HG03558 (cell line): Measurements from ENCODE around the gene IFFO2.
"Not testable (repeated sequence)": the region's sequence is repeated elsewhere in the genome, so short reads cannot be mapped to it uniquely, and the experiment has no call there.

Experiments used
- ATAC-seq: cut with Tn5 transposase; IDR thresholded peaks from one replicate; pipeline ENCODE4 v1.9.1; 2021; ENCODE audit warnings: moderate number of reproducible peaks; ENCODE audit not compliant: unreplicated experiment; ENCODE audit errors: extremely low read depth

The IFFO2 gene

DNA sequence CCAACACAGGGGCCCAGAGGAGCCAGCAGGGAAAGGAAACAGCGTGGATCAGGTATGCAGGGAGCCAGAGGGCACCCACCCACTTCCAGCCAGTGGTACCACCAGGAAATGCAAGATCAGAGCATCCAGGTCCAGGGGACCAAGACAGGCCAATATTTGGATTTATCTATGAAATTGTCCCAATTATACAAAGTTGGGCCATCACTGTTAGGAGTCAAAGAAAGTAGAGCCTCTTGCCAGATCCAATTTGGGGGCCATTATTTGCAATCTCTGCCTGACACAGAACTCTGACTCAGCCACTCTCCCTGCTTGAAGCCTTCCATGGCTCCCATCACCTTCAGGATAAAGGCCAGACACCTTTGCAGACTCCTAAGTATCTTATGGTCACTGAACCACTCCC, 75.9 kb downstream of the IFFO2 start:
- ATAC-seq: no peak

DNA sequence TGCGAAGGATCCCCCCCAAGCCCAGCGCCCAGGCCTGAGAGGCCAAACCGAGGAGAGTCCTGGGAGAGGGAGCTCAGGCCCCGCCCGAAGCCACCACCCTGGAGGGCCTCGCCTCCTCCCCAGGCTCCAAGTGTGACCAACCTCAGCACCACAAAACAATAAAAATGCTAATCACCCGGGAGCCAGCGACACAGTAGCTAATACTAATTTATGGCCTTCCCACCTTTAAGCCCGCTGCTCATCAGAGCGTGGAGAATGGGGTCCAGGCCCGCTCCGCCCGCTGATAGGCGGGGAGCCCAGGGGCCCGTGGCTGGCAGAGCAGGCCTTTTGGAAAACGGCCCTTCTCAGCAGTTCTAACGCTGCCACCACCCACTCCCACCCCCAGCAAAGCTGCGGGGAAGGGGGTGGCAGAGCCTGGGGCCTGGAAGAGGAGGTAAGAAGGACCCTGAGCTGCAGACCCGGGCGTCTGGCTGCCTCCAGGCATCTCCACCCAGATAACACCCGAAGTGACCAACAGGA, 76.6 kb downstream of the IFFO2 start:
- no peak for ATAC-seq

DNA sequence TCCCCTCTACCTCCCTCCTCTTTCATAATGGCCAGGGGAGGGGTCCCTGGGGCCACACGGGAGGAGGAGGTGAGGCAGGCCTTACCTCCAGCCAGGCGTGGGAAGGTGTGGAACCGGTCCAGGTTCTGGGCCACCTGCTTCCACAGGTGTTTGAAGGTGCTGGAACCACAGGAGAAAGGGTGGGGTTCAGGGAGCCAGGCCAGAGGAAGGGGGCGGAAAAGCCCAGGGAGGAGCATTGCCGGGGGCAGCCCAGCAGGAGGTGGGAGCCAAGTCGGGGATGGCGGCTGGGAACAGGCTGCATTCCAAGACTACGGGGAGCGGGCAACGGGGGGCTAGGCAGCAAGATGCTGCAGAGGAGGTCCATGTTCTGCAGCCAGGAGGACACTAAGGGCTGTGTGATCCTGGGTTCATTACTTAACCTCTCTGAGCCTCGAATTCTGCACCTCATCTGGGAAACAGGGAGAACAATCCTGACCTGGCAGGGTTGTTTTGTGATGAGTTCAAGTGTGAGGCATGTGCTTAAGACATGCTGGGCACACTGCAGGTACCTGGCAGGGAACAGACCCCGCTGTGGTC, 77.2 kb downstream of the IFFO2 start:
- no peak for ATAC-seq

DNA sequence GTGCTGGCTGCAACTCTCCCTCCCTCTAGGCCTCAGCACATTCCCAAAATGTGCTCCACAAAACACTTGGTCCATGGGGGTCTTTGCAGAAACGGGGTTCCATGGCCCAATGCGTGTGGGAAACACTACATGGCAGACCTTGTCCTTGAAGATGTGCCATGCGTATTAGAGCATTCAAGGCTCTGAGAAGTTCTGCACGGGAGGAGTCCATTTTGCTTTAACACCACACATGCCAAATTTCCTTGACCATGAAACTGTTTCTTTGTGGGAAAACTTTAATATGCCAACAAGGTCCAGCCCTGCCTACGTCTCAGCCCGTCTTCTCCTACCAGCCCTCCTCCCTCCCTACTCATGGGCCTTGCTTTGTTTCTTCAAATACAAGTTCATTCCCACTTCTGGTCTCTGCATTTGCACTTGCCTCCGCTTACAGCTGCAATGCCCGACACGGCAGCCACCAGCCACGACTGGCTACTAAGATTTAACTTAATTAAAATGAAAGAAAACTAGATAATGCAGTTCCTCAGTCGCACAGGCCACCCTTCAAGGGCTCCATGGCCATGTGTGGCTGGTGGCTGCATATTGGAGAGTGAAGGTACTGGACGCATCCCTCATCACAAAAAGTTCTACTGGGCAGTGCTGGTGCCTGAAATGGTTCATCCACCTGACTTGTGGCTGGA, 77.8 kb downstream of the IFFO2 start:
- no peak for ATAC-seq

DNA sequence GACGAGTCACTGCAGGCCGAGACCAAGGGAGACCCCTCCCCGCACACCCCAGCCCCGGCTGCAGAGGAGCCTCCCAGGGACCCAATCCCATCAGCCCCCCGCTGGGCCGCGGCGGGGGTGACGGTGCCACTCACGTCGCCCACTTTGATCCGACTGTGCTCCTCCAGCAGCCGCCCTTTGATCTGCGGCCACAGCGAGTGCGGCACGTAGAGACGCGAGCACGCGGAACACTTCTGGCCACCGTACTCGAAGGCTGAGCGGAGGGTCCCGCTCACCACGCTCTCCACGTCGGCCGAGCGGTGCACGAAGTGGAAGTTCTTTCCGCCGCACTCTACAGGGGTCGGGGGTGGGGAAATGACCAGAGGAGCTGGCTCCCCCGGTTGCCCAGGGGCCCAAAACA, 79.2 kb downstream of the IFFO2 start:
- ATAC-seq: no peak

DNA sequence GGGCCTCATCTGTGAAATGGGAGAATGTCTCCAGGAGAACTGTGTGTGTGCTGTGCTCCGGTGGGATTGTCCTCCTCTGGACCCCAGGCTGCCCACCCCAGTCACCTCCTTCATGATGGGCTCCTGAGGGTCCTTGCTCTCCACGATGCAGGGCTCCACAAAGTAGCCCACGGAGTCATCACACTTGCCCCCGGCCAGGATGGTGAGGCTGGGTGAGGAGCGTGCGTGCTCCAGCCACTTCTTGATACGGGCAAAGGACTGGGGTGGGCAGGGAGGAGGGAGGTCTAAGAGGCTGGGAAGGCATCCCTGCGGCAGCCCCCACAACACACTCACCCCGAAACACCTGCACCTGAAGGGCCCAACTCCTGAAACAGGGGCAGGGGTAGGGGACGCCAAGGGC, 80.3 kb downstream of the IFFO2 start:
- no peak for ATAC-seq

DNA sequence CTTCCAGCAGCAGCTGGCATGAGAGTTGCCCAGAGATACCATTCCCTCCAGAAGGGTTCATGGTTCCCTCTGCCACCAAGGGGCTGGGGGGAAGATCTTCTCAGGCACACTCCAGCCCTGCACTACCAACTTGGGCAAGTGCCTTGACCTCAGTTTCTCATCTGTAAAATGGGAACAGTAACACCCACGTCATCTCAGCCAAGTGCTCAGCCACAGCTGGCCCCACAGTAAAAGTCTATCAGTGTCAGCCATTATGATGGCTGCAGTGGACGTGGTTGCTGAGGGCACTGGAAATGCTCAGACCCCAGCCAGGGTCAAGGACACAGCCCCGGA, 80.7 kb downstream of the IFFO2 start:
- ATAC-seq: no peak

DNA sequence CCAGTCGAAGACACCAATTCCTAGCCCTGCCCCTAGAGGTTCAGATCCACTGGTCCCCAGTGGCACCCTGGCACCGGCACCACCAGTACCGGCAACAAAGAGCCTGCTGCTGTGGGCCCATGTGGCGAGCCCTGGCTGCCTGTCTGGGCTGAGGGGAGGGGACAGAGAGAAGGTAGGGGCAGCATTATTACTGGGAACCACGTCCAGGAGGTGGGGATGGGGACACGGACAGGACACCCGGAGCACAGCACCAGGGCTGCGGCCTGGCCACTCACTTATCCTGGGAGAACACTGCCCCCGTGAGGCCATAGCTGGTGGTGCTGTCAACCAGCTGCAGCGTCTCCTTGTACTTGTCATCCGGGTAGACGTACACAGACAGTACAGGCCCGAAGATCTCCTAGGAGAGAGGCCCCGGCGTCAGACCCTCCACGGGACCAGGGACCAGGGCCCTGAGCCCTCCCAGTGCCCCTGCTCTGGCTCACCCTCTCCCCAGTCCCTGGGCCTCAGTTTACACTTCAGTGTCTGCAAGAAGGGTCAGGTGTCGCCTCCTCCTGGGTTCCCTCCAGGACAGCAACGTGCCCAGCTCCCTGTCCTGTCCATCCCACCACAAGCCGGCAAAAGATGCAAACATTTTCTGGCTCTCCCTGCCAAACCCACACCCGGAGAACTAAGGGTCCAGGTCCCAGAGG, 81.2 kb downstream of the IFFO2 start:
- no peak for ATAC-seq

DNA sequence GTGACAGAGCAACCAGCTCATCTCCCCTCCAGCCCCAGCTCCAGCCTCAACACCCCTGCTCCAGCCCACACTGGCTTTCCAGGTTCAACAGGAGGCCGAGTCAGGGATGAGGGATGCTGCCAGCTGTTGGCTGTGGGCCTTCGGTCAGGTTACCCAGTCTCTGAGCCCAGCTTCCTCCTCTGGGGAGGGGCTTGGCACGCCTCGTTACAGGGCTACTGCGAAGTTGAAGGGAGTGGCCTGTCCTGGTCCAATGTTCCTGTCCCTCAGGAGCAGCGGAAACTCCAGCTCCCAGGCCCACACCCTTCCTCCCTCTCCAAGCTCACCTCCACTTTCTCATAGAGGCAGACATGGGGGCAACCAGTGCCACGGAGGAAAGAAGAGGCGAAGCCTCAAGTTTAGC, 81.9 kb downstream of the IFFO2 start:
- no peak for ATAC-seq

DNA sequence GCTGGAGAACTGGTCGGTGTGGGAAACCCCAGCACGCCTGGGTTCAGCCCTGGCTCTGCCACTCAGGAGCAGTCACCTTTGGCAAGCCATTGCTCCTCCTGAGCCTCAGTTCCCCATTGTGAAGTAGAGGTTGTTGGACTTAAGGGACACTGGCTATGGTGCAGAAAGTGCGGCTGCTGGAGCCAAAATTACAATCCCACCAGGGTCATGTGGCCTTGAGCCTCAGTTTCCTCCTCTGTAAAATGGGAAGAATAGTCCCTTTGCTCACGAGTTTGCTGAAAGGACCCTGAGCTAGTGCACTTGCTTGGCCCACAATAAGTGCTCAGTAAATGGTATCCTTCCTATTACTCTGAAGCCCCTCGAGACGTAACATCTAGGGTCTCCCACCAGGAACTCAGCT, 82.4 kb downstream of the IFFO2 start:
- ATAC-seq: no peak

DNA sequence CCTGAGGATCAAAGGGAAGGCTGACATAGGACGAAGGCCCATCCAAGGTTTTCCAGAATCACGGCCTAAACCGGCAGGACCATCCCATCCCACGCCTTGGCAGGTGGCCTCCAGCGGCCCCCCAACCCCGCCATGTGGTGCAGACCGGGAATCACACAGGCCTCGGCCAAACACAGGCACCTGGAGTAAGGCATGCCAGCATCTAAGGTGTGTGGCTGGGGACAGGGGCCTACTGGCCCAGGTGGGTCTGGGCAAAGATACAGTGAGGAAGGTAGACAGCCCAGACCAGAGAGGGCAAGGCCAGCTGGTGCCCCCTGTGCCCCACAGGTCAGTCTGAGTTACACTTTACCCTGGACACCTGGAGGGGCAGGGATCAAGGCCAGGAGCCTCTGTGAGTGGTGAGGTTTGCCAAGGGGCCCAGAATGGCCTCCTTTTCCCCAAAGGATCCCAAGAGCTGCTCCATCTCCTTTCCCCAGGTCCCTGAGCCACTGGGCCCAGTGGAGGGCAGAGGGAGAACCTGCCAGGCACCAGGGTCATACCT, 84.3 kb downstream of the IFFO2 start:
- ATAC-seq: no peak

DNA sequence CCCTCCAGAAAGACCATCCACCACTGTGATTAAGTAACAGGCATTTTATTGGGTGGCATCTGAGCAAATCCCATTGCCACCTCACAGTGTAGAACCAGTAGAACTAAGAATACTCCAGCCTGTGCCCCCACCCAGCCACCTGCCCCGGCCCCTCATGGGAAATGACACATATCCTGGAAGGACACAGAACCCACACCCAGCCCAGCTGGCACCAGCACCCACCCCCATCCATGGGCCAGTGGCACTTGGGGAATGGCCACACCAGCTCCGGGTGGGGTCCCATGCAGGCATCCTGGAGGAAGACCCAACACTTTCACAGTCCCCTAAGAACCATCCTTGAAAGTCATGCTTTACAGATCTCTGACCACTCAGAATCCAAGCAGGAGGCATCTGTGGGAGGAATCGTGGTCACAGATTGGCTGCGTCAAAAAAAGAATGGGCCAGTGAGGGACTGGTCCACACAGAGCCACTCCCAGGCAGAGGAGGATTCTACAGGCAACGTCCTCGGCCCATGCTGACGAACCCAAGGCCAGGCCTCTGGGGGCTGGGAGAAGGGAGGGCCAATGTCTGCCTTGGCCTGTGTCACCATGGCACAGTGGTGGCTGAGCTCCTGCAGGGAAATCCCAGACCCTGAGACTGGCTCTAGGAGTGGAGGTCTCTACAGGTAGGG, 84.9 kb downstream of the IFFO2 start:
- ATAC-seq: no peak

DNA sequence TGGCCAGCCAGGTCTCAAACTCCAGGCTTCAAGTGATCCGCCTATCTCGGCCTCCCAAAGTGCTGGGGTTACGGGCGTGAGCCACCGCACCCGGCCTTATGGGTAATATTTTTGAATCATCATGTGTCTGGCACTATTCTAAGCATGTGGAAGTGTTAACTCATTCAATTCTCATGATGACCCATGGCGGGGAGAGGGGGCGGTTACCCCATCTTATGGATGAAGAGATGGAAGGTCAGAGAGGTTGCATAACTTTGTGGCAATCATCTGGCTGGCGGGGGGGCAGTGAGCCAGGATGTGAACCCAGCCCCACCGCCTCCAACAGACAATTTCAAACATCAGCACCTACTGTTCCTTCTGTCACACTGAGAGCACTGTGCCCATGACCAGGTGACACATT, 85.5 kb downstream of the IFFO2 start:
- no peak for ATAC-seq

DNA sequence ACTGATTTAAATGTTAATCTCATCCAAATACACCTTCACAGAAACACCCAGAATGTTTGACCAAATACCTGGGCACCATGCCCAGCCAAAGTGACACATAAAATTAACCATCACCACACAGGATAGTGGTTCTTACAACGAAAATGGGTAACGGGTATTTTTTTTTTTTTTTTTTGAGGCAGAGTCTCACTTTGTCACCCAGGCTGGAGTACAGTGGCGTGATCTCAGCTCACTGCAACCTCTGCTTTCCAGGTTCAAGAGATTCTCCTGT, 85.9 kb downstream of the IFFO2 start:
- not testable (repeated sequence) for ATAC-seq

DNA sequence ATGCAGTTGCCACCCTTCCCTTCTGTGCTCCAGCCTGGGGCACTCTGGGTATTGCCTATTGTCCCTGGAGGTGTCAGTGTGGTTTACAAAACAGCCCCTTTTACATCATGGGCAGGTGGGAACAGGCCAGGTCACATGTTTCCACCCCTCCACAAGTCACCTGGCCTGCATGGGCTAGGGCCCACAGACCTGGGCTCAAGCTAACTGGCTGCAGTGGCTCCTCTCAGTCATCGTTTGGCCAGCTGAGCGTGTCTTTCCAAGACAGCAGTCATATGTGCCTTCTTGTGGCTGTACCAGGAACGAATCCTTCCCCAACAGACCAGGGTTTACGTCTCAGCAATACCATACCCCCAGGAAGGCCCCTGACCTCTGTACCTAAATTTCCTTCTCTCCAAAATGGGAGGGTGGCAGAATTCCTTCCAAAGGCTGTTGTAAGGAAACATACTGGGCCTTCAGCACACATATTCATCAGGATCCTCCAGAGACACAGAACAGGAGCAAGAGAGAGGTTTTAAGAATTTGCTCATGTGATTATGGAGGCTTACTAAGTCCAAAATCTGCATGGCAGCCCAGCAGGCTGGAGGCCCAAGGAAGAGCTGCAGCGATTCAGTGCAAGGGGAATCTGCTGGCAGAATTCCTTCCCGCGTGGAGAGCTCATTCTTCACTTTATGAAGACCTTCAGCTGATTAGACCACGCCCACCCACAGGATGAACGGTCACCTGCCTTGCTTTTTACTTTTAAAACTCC, 86.5 kb downstream of the IFFO2 start:
- no peak for ATAC-seq

DNA sequence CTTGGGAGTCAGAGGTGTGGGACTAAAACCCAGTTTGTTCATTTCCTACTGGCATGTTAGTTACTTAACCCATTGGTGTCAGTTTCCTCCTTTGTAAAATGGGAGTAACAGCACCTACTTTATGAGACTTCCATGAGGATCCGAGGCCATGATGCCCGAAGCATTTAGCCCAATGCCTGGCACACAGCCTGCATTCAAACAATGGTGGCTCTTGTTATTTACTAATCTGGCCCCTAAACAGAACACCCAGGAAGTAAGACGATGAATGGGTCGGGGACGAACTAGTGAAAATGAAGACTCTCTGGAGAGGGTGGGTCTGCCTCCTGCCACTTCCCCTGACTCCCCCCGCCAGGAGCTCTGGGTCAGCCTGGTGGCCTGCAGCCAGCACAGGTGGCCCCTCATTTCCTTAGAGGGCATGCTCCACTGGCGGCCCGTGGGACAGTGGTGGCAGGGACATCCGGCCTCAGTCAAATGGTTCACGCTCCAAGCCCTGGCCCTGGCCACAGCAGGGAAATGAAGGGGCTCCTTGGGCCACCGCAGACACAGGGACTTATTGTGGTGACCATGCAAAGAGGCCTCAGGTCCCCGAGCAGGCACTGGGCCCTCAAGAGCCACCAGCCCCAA, 87.6 kb downstream of the IFFO2 start:
- no peak for ATAC-seq

DNA sequence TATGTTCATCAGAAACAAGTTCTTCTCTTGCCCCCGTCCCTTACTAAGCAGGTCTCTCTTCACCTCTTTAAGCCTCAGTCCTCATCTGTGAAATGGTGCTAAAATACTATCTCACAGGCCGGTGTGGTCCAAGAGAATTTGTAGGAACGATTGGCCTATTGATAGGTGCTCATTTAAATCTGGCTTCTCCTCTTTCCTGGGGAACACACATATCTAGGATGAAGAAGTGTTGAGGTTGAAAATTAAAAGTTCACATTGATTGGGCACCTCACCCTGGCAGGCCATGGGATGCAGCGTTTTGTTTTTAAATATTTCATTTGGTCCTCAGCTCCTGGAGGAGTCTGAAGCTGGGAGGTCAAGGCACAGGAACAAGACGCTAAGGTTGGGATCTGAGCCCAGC, 88.1 kb downstream of the IFFO2 start:
- ATAC-seq: no peak

DNA sequence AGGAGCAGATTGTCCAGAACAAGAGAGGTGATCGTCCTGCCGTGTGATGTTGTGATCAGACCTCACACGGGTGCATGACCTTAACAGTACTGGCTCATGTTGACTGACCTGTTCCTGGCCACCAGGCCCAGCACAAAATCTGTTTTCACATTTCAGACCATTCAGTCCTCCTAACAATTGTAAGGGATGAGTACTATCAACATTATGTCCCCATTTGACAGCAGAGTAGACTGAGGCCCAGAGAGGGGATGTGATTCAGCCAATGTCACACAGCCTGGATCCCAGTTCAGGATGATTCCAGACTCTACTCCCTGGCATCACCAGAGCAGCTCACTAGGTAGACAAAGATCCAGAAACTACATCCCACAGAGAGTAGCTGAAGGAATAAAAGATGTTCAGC, 89.6 kb downstream of the IFFO2 start:
- ATAC-seq: no peak

DNA sequence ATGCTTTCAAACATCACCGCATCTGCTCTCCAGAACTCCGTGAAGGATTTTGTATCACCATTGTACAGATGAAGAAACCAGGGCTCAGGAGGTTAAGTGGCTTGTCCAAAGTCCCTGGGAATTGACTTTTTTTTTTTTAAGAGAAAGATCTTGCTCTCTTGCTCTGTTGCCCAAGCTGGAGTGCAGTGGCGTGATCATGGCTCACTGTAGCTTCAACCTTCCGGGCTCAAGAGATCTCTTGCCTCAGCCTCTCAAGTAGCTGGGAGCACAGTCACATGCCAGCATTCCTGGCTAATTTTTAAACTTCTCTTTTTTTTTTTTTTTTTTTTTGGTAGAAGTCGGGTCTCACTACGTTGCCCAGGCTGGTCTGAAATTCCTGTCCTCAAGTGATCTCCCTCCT, 90.2 kb downstream of the IFFO2 start:
- no peak for ATAC-seq

DNA sequence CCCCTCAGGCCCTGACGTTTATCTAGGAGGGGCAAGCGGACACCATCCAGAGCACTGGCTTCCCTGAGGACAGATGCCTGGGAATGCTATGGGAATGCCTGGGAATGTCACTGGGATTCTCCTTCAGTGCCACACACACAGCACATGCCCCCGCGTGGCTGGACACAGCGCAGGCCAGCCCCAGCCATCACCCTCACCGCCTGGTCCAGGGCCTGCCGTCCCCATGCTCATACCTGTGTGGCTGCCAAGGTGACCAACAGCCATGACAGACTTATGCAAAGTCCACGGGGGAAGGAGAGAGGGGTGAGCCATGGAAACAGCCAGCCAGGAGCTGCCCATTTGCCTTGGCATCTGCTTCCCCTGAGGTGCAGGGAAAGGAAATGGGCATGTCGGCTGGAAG, 91.3 kb downstream of the IFFO2 start:
- no peak for ATAC-seq
